ENCODE measurements around the gene HSPB8.

Gene HSPB8

GRCh38 chr12:119171691-119172425, 6.9 kb upstream of the HSPB8 start:
- Histone ChIP-seq H3K27me3 (ENCODE audit: insufficient read depth, low read depth, severe bottlenecking) (no peaks in the 10 kb centered on the region), H3K27ac (no peak overlapping the region), H3K4me3 (ENCODE audit: low read depth, low read length) (no peak overlapping the region), H3K9me3 (ENCODE audit: severe bottlenecking) (peaks cover 3% of the 10 kb centered on the region), H3K36me3 (no peaks in the 10 kb centered on the region)
- no peak for DNase-seq
- no peak for TF ChIP-seq CTCF (IDR thresholded peaks at IDR 0.05; ENCODE audit: low read depth, low read length)

DNA sequence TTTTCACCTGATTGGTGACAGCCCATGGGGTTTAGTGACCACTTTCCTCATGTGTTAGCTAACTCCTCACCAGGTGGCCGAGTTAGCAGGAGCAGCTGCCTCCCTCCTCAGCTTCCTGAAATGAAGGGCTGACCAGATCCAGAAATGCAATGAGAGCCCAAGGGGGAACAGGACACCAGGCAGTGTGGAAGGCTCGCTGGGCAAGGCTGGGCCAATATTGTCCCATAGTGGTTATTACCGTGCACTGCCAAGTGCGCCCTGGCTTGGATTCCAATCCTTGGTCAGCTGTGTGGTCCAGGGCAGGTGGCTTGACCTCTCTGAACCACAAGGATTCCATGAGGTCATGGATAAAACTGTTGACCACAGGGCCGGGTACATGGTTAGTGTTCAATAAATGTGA, 3.6 kb upstream of the HSPB8 start:
- Histone ChIP-seq H3K4me3 (ENCODE audit: low read depth, low read length) (no peak overlapping the region), H3K27ac (no peak overlapping the region), H3K9me3 (ENCODE audit: severe bottlenecking) (peaks cover 1% of the 10 kb centered on the region), H3K36me3 (no peaks in the 10 kb centered on the region), H3K27me3 (ENCODE audit: insufficient read depth, low read depth, severe bottlenecking) (no peaks in the 10 kb centered on the region)
- DNase-seq, result no peak
- no peak for TF ChIP-seq CTCF (IDR thresholded peaks at IDR 0.05; ENCODE audit: low read depth, low read length)

- H3K27me3 ChIP-seq (ENCODE audit: insufficient read depth, low read depth, severe bottlenecking), result no peaks in the 10 kb centered on the region
- no peaks in the 10 kb centered on the region for H3K36me3 ChIP-seq
- no peaks in the 10 kb centered on the region for H3K9me3 ChIP-seq (ENCODE audit: severe bottlenecking)
- peak; percentile 63 for DNase-seq
- H3K27ac ChIP-seq, result no peak overlapping the region
- no peak overlapping the region for H3K4me3 ChIP-seq (ENCODE audit: low read depth, low read length)
- no peak for TF ChIP-seq CTCF (IDR thresholded peaks at IDR 0.05; ENCODE audit: low read depth, low read length)
Observed at GRCh38 chr12:119176267-119177055, 2.3 kb upstream of the HSPB8 start.

DNA sequence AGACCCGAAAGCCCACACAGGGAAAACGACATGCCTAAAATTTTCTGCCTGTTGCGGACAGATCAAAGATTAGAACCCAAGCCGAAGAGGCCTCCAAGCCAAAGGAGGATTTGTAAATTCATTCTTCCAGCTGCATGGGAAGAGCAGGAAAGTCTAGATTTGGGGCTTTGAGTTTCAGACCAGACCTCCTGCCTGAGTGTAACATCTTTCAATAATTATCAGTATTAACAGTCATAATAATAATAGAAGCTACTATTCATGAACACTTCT, 1.7 kb upstream of the HSPB8 start:
- no peak overlapping the region for H3K4me3 ChIP-seq (ENCODE audit: low read depth, low read length)
- H3K27ac ChIP-seq, result no peak overlapping the region
- DNase-seq, result no peak
- no peaks in the 10 kb centered on the region for H3K27me3 ChIP-seq (ENCODE audit: insufficient read depth, low read depth, severe bottlenecking)
- H3K9me3 ChIP-seq (ENCODE audit: severe bottlenecking), result no peaks in the 10 kb centered on the region
- H3K36me3 ChIP-seq, result no peaks in the 10 kb centered on the region
- no peak for TF ChIP-seq CTCF (IDR thresholded peaks at IDR 0.05; ENCODE audit: low read depth, low read length)

GRCh38 chr12:119177724-119178380, 879 bp upstream of the HSPB8 start:
- Histone ChIP-seq H3K27me3 (ENCODE audit: insufficient read depth, low read depth, severe bottlenecking) (no peaks in the 10 kb centered on the region), H3K27ac (peak overlapping the region; percentile 28; the same call in 1 of the 2 replicates), H3K36me3 (no peaks in the 10 kb centered on the region), H3K4me3 (ENCODE audit: low read depth, low read length) (peak overlapping the region; percentile 49; the same call in 1 of the 2 replicates), H3K9me3 (ENCODE audit: severe bottlenecking) (no peaks in the 10 kb centered on the region)
- TF ChIP-seq CTCF (IDR thresholded peaks at IDR 0.05; ENCODE audit: low read depth, low read length), result no peak
- no peak for DNase-seq
